CD4-positive, alpha-beta T cell treated with Interleukin-4 for 4 hours (primary cell): ENCODE data around the gene CDX1.

Experiments used
- DNase-seq: peaks from one replicate; pipeline ENCODE4 v3.0.0-alpha.2; 2020

Gene CDX1

GRCh38 chr5:150184990-150185912, 18.7 kb downstream of the CDX1 start:
- no peak for DNase-seq

DNA sequence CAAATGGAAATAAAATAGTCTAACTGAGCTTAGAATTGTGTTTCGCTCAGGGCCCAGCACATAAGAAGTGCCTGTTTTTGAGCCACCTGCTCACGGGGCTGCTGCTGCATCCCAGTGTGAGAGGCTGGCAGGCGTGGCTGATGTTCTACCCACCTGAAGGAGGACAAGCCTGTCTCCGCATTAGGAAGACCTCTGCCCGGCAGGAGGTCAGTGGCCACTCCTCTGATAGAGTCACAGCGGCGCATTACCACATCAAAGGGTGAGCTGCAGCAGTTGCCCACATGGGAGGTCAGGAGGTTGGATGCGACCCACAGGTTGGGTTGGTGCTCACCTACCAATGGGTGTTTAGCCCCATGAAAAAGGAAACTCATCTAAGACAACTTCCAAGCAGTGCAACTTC, 19.6 kb downstream of the CDX1 start:
- no peak for DNase-seq

DNA sequence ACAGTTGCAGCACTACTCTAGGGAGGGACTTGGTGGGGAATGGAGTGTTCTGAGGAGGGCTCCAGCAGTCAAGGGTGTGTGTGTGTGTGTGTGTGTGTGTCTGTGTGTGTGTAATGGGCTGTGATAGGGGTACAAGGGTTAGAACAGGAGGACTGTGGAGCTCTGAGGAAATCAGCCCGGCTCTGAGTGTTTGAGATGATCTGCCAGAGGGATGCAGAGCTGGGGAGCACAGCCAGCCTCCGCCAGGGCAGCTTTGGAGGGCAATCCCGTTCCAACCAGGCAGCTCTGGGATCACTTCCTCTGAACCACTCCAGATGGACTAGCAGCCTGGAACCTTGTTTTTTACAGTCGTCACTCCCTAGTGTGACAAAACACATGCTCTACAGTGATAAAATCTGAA, 20.3 kb downstream of the CDX1 start:
- no peak for DNase-seq

DNA sequence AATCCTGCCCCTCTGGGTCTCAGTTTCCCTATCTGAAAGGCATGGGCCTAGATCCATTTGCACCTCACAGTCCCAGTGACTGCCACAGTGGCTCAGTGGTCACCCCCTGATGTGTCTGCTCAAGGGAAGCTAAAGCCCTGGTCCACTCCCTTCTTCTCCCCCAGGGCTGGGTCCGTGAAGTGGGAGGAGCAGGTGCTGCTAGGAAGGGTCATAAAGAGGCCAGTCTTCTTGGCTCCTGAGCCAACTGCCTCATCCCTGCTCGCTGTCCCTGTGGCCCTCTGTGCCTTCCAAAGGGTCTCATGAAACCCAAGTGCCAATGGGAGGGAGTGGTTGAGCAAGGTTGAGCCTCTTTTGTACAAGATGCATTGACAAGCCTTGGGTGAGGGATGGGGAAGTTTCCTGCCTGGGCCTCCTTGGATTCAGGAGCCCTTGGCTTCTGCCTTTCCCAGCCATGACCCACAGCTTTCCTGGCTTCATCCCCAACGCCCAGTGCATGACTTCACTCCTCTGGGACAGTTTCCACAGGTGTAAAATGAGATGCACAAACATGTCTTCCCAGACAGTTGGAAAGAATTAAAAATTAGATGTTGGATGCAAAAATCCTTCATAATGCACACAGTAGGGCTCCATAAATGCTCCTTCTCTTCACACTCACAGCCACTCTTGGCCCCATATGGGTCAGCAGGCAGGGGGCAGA, 21.7 kb downstream of the CDX1 start:
- DNase-seq: no peak

GRCh38 chr5:150189326-150189725, 22.7 kb downstream of the CDX1 start:
- DNase-seq: no peak

DNA sequence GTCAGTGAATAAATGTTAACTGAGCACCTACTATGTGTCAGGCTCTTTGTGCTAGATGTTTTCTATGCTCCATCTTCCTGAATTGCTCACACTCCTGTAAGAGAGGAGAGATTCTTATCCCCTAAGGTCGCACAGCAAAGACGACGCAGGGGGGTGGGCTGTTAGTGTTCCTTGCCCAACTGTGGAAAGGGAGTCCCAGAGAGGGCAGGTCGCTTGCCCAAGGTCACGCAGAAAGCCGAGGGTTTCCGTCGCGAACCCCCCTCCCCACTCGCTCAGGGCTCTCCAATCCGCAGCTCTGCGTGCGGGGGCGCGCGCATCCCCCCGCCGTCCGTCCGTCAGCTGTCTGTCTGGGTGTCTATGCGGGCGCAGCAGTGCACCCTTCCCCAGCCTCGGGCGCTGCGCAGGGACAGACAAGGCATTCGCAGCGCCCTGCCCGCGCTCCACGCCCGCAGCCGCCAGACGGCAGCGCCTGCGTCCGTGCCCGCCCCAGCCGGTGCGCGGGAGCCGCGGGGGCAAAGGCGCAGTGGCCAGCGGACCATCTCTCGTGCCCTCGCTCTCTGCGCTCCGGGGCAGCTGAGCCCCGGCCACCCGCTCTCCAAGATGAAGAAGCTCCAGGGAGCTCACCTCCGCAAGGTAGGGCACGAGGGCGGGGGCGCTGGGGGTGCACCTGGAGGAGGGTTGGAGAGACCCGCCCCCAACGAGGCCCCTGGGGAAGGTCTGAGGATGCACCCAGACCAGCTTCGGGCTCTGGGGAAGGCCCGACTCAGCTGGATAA, 23.3 kb downstream of the CDX1 start, which contains the start of gene SLC6A7:
SLC6A7 (plus strand) TSS at position 335 of the 775 bp plus-strand sequence; CDS start at position 601, 266 bp downstream.
- no peak for DNase-seq

DNA sequence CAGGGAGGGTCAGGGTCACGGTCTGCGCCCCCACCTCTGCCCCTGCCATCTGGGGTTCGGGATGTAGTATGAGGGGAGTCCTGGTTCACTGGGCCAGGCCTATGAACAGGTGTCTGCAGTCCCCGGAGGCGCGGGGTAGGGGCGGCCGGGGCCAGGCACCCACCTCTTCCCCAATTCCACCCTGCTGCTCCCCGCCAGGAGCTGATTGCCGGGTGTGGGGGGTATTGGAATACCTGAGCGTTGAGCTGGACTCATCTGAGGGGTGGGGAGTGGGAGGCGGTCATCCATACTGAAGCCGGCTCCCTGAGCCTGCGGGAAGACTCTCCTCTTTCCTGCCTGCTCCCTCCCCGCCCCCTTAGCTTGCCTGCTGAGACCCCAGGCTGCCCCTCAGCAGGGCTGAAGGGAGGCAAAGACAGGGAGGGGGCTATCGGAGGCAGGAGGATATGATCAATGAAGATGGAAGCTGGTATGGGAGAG, 24.0 kb downstream of the CDX1 start:
- no peak for DNase-seq

DNA sequence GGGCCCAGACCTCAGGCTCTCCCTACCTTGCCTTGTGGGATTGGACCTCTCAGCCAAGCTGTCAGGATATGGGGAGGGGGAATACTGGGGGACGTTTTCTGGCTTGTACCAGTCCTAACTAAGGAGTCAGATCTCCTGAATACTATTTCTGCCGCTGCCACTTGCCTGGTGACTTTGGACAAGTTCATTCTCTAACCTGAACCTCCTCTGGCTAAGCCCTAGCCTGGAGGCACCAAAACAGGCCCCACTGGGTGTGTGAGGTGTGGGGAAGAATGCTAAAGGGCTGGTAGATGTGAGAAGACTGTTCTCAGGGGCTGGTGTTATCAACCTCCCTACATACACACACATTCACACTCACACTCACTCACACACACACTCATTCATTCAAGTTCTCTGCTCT, 24.4 kb downstream of the CDX1 start:
- no peak for DNase-seq

- DNase-seq: no peak
Measured at GRCh38 chr5:150192462-150192861, 25.9 kb downstream of the CDX1 start.

DNA sequence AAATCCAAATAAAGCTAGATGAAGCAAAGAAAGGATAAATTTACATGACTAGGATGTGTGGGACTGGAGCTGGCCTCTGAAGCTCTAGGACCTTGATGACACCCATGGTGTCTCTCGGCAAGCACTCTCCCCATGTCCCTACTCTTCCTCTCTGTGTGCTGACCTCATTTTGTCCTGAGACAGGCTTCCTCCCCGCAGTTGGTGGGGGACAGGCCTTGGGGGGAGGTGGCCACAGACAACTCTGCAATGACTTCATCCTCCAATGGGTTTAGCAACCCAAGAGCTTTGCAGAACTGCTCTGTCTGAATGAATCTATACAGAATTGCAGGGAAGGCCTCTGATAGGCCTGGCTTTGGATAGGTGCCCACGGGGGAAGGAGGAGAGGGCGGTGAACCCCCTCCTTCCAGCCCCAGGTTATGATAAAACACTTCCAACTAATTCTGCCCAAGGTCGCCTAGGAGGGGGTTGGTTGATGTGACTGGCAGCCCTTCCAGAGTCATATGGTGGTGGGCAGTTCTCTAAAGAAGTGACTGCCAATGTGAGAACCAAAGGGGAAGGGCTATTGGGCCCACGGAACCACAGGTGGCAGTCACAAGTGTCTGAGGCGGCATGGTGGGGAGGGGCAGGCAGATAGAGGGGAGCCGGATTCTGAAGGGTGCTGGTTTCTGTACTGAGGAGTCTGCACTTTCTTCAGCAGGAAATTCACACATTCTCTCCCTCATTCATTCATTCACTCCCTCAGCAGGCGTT, 29.3 kb downstream of the CDX1 start:
- DNase-seq: no peak

DNA sequence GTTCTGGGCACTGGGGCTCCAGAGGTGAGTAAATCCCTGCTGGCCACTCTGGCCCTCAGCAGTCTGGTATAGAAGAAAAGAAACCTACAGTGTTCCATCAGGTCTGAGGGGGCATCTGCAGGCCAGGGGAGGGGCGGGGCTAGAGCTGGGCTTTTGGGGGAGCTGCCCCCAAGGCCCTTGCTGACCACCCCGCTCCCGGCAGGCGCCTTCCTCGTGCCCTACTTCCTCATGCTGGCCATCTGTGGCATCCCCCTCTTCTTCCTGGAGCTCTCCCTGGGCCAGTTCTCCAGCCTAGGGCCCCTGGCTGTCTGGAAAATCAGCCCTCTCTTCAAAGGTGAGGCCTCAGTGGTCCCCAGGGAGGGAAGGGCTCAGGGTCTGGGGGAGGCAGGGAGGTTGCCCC, 29.9 kb downstream of the CDX1 start:
- no peak for DNase-seq

DNA sequence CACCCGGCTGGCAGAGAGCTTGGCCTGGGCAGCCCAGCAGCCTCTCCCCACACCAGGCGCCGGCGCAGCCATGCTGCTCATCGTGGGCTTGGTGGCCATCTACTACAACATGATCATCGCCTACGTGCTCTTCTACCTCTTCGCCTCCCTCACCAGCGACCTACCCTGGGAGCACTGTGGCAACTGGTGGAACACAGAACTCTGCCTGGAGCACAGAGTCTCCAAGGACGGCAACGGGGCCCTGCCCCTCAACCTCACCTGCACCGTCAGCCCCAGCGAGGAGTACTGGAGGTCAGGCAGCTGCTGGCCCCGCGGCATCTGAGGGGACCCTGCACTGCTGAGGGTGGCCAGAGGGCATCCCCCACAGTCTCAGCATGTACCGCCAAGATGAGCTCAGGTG, 30.4 kb downstream of the CDX1 start:
- no peak for DNase-seq

GRCh38 chr5:150197476-150197875, 30.9 kb downstream of the CDX1 start:
- DNase-seq: no peak

GRCh38 chr5:150202501-150202900, 35.9 kb downstream of the CDX1 start:
- no peak for DNase-seq

- no peak for DNase-seq
Measured at GRCh38 chr5:150203832-150204589, 37.4 kb downstream of the CDX1 start.

- DNase-seq: no peak
Measured at GRCh38 chr5:150204590-150204960, 38.0 kb downstream of the CDX1 start.

GRCh38 chr5:150206098-150206778, 39.7 kb downstream of the CDX1 start:
- DNase-seq: no peak

GRCh38 chr5:150206779-150207115, 40.2 kb downstream of the CDX1 start:
- DNase-seq: no peak

DNA sequence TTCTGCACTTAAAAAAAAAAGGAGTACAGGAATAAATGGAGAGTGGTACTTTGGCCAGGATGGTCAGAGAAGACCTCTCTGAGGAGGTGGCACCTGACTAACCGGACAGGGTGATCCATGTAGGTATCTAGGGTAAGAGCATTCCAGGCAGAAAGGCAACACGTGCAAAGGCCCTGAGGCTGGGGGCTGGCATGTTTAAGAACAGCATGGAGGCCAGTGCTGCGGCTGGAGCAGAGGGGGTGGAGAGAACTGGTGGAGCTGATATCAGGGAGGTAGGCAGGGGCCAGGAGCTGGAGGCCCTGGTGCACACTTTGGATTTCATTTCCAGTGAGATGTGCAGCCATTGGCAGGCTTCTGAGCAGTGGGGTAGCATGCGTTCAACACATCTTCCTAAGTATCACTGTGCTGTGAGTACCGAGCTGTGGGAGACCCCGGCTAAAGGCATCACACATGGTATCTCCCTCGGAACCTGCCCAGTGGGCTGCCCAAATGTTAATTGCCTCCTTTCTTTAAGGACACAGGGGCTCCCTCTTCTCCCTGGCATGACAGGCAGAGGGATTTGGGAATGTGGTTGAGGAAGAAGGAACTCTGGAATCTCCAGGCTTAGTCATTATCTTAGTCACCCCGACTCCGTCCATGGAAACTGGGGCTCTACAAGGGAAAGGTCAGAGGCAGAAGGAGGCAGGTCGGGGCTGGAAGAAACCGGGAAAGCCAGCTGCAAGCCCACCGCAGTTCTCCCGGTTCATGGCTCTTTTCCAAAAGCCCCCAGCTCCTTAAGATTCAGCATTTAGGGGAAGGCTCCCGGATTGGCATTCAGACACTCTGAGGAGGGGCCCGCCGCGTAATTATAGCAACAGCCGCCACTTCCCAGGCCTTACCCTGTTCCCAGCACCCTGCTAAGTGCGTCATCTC, 41.9 kb downstream of the CDX1 start:
- no peak for DNase-seq

DNA sequence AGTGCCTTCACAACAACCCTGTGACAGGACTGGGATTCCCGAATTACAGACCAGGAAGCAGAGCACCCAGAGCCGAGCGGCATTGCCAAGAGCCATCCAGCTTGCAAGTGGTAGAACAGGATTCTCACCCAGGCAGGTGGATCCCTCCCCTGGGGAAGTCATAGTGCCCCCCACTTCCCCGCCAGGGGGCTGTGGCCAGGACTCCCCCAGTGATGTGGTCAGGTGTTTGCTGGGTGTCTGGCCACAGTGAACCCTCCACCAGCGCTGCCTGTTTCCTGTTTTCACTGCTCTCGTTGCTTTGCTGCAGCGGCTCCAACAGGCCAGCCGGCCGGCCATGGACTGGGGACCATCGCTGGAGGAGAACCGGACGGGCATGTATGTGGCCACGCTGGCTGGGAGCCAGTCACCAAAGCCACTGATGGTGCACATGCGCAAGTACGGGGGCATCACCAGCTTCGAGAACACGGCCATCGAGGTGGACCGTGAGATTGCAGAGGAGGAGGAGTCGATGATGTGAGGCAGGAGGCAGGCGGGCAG, 42.6 kb downstream of the CDX1 start:
- DNase-seq: no peak
